ENCODE data around the gene UFD1.

UFD1 gene

GRCh38 chr22:19480789-19481188 is 1.8 kb upstream of the UFD1 start:
- DNase-seq (ENCODE audit: low spot score): no peak
- in situ Hi-C loops (cut with MboI; ENCODE audit: low sequenced_read_pairs, unreplicated experiment): no loop called here
- TF ChIP-seq, protein P1, sequence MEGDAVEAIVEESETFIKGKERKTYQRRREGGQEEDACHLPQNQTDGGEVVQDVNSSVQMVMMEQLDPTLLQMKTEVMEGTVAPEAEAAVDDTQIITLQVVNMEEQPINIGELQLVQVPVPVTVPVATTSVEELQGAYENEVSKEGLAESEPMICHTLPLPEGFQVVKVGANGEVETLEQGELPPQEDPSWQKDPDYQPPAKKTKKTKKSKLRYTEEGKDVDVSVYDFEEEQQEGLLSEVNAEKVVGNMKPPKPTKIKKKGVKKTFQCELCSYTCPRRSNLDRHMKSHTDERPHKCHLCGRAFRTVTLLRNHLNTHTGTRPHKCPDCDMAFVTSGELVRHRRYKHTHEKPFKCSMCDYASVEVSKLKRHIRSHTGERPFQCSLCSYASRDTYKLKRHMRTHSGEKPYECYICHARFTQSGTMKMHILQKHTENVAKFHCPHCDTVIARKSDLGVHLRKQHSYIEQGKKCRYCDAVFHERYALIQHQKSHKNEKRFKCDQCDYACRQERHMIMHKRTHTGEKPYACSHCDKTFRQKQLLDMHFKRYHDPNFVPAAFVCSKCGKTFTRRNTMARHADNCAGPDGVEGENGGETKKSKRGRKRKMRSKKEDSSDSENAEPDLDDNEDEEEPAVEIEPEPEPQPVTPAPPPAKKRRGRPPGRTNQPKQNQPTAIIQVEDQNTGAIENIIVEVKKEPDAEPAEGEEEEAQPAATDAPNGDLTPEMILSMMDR (IDR thresholded peaks at IDR 0.05; ENCODE audit: borderline replicate concordance, control extremely low read depth, extremely low read depth, insufficient read depth, missing control alignments): no peak

- no peak for DNase-seq (ENCODE audit: low spot score)
- in situ Hi-C loops (cut with MboI; ENCODE audit: low sequenced_read_pairs, unreplicated experiment): no loop called here
- TF ChIP-seq, protein P1 (IDR thresholded peaks at IDR 0.05; ENCODE audit: borderline replicate concordance, control extremely low read depth, extremely low read depth, insufficient read depth, missing control alignments): no peak
Measured at GRCh38 chr22:19480173-19480568, 1.2 kb upstream of the UFD1 start.

DNA sequence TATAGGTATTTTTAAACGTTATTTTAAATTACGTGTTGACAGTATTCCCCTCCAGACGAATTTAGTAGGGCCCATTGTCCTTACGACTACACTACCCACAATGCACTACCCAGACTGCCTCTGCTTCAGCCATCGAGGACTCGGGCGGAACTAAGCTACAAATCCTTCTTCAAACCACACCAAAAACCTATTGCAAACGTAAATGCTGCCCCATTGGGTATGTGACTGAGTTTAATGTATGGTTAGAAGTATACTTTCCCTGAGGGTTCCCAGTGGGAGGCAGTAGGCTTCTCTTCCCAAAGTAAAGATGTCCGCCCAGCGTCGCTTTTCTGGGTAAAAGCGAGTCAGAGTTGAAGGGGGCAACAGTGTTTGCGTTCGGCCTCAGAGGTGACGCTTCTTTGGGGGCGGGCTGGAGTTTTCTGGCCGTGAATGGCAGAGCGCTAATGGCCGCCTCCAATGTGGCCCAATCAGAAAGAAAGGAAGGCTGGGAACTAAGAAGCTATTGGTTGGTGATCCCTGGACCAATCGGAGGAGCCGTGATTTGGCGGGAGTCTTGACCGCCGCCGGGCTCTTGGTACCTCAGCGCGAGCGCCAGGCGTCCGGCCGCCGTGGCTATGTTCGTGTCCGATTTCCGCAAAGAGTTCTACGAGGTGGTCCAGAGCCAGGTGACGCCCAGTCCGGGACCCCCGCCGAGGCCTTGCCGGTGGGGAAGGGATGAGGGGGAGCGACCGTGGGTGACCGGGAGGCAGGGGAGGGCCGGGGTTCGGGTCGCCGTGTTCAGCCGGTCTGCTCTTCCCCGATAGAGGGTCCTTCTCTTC is 571 bp upstream of the UFD1 start, which contains the start of gene CDC45:
TSS of gene CDC45 (plus strand) at position 566 of the 818 bp plus-strand sequence. CDS start at position 615, 49 bp downstream.
- TF ChIP-seq, protein P1 (IDR thresholded peaks at IDR 0.05; ENCODE audit: borderline replicate concordance, control extremely low read depth, extremely low read depth, insufficient read depth, missing control alignments): no peak
- peak; percentile 97 for DNase-seq (ENCODE audit: low spot score)
- in situ Hi-C loops (cut with MboI; ENCODE audit: low sequenced_read_pairs, unreplicated experiment): loop anchor here (10.0 kb wide), 1 partner anchor 295 kb away; no protein-coding TSS in a partner anchor

DNA sequence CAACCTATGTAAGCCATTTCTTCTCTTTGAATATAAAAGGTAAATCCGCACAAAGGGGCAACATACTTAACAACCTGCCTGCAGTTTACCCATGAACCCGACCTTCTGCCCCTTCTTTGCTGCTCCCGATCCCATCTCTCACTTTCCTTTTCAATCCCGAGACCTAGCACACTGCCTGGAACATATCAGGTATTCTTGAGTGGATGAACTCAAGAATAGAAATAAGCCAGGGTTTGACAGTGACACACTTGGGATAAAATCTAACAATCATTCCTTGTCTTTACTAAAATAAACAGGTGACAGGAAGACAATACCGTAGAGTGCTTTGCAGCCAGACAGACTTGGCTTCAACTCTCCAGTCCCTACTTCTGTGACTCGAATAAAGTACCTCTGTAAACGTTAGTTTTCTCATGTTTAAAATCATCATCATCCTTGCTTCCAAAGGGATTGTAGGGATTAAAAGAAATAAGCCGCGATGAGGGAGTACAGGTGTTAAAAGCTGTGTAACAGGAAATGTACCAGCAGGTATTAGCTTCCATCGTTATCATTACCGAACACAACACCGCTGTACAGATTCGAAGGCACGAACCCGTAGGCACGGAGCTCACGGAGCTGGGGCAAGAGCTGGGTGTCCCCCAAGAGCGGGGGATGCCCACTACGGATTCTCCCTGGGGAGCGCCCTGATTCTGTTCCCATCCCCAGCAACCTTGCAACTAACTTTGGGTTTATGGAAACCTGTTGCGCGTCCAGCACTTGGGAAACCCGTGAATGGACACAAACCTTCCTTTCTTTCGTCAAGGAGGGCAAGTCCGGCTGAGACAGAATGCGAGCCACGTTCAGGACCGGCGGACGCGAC is 720 bp downstream of the UFD1 start:
- in situ Hi-C loops (cut with MboI; ENCODE audit: low sequenced_read_pairs, unreplicated experiment): loop anchor here (10.0 kb wide), 1 partner anchor 293 kb away; no protein-coding TSS in a partner anchor
- no peak for DNase-seq (ENCODE audit: low spot score)
- TF ChIP-seq, protein P1 (IDR thresholded peaks at IDR 0.05; ENCODE audit: borderline replicate concordance, control extremely low read depth, extremely low read depth, insufficient read depth, missing control alignments): no peak

GRCh38 chr22:19477321-19478044 is 1.5 kb downstream of the UFD1 start:
- DNase-seq (ENCODE audit: low spot score): no peak
- in situ Hi-C loops (cut with MboI; ENCODE audit: low sequenced_read_pairs, unreplicated experiment): loop anchor here (10.0 kb wide), 1 partner anchor 293 kb away; no protein-coding TSS in a partner anchor

More at GRCh38 chr22:19477321-19478044, 1.5 kb downstream of the UFD1 start:
- TF ChIP-seq, protein P1 (IDR thresholded peaks at IDR 0.05; ENCODE audit: borderline replicate concordance, control extremely low read depth, extremely low read depth, insufficient read depth, missing control alignments): peak; percentile 26
